ENCODE results near the gene RPP40.
A peak's percentile ranks its signal among the peaks of the same experiment; 100 is the strongest.
"Not testable (repeated sequence)": the region's sequence is repeated elsewhere in the genome, so short reads cannot be mapped to it uniquely, and the experiment has no call there.

Gene RPP40

DNA sequence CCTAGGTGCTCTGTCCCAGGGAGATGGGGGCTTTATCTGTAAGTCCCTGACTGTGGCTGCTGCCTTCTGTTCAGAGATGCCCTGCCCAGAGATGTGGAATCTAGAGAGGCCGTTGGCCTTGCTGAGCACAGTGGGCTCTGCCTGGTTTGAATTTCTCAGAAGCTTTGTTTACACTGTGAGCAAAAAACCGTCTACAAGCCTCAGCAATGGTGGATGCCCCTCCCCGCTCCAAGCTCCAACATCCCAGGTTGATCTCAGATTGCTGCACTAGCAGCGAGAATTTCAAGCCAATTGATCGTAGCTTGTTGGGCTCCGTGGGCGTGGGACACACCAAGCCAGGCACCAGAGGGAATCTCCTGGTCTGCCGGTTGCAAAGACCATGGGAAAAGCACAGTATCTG is 16.3 kb upstream of the RPP40 start:
- Histone ChIP-seq H3K9me3 (ENCODE audit: control insufficient read depth, low read length) (no peaks in the 10 kb centered on the region), H3K4me3 (ENCODE audit: extremely low read depth, insufficient read depth, low read length, poor library complexity, severe bottlenecking) (no peak overlapping the region), H3K4me1 (ENCODE audit: control insufficient read depth, insufficient read depth, low read length, poor library complexity, severe bottlenecking) (no peaks in the 10 kb centered on the region), H3K36me3 (ENCODE audit: control insufficient read depth, insufficient read depth, low read length) (no peaks in the 10 kb centered on the region), H3K27ac (ENCODE audit: low read depth, low read length, severe bottlenecking) (no peak overlapping the region)
- WGBS, 2 experiments (ENCODE audit: insufficient coverage in 2 of 2): 85 to 90% methylated on average over 8 of the region's 8 CpGs

DNA sequence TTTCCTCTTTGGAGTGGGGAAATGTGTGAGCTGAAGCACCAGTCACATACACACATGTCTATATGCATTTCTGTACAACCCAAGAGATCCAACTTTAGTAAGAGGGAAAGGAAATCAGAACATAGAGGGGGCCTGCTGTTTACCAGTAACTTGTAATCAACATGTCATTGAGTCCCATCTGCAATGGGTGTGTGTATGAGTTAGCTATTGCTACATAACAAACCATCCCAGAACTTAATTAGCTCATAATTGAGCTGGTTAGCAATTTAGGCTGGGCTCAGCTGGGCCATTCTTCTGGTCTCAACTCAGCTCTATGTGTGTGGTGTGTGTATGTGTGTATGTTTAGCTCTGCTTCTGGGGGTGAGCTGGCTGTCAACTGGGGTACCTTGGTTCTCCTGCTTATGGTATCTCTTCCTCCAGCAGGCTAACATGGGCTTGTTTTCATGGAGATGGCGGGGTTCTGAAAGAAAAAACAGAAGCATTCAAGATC is 10.3 kb upstream of the RPP40 start:
- H3K27ac ChIP-seq (ENCODE audit: low read depth, low read length, severe bottlenecking): no peak overlapping the region
- H3K9me3 ChIP-seq (ENCODE audit: control insufficient read depth, low read length): no peaks in the 10 kb centered on the region
- whole genome bisulfite sequencing, 2 experiments (ENCODE audit: insufficient coverage in 2 of 2): no CpG with 5 or more reads among the region's 1 CpG
- no peak overlapping the region for H3K4me3 ChIP-seq (ENCODE audit: extremely low read depth, insufficient read depth, low read length, poor library complexity, severe bottlenecking)
- H3K36me3 ChIP-seq (ENCODE audit: control insufficient read depth, insufficient read depth, low read length): no peaks in the 10 kb centered on the region
- H3K4me1 ChIP-seq (ENCODE audit: control insufficient read depth, insufficient read depth, low read length, poor library complexity, severe bottlenecking): peaks cover 2% of the 10 kb centered on the region

DNA sequence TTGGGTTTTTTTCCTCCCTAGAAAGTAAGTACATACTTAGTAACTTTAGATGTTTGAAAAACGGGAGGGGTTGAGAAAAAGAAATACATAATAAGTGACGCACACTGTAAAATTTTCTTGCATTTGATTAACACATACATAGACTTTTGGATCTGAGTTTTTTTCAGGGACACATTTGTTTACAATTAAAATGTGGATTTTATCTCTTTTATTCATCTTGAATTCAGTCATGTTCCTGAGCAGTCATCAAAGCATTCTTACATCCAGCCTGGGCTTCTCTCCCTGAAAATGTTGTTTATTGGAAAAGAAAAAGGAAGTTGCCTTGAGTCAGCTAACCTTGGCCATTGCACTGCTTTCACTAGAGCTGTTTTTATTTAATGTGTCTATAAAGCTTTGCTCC is 8.7 kb upstream of the RPP40 start:
- Histone ChIP-seq H3K4me3 (ENCODE audit: extremely low read depth, insufficient read depth, low read length, poor library complexity, severe bottlenecking) (no peak overlapping the region), H3K4me1 (ENCODE audit: control insufficient read depth, insufficient read depth, low read length, poor library complexity, severe bottlenecking) (peaks cover 2% of the 10 kb centered on the region), H3K9me3 (ENCODE audit: control insufficient read depth, low read length) (no peaks in the 10 kb centered on the region), H3K36me3 (ENCODE audit: control insufficient read depth, insufficient read depth, low read length) (no peaks in the 10 kb centered on the region), H3K27ac (ENCODE audit: low read depth, low read length, severe bottlenecking) (no peak overlapping the region)
- WGBS, 2 experiments (ENCODE audit: insufficient coverage in 2 of 2): no CpG with 5 or more reads among the region's 2 CpGs

DNA sequence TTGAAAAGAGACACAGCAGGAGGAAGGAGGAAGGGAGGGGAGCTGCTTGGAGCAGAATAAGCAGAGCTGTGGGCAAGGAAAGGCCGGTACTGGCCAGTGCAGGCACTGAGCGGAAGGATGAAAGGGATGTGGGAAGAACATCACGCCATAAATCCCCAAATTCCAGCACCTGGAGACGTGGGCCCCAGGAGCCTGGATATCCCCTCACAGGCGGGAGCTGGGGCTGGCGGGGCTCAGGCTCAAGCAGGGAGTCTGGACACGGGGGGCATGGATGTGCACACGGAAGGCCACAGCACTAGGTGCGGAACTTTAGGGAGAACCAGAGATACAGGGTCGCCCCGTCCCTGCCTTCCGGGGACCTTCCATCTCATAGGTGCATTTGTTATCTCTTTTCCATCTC is 7.5 kb upstream of the RPP40 start:
- Histone ChIP-seq H3K27ac (ENCODE audit: low read depth, low read length, severe bottlenecking) (no peak overlapping the region), H3K36me3 (ENCODE audit: control insufficient read depth, insufficient read depth, low read length) (no peaks in the 10 kb centered on the region), H3K9me3 (ENCODE audit: control insufficient read depth, low read length) (no peaks in the 10 kb centered on the region), H3K4me3 (ENCODE audit: extremely low read depth, insufficient read depth, low read length, poor library complexity, severe bottlenecking) (no peak overlapping the region), H3K4me1 (ENCODE audit: control insufficient read depth, insufficient read depth, low read length, poor library complexity, severe bottlenecking) (peaks cover 2% of the 10 kb centered on the region)
- WGBS, 2 experiments (ENCODE audit: insufficient coverage in 2 of 2): 85 to 98% methylated on average over 7 of the region's 12 CpGs

DNA sequence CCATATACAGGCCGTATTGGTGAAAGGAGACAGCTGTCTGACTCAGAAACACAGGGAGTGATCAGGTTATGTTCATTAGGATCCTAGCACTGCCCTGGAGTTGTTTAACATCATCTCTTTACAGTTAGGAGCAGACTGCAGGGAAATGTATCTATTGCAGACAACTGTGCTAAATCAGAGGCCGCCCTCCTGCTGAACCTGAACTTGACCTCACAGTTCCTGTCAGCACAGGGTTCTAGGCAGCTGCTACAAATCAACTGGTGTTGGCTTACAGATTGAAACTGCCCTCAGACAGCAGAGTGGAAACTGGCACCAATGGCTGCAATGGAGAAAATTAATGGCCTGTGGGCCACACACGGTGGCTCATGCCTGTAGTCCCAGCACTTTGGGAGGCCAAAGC is 3.7 kb upstream of the RPP40 start:
- 96 to 97% methylated on average over 2 to 3 of the region's 3 CpGs for WGBS, 2 experiments (ENCODE audit: insufficient coverage in 2 of 2)

GRCh38 chr6:5006222-5006621 is 2.4 kb upstream of the RPP40 start:
- 87 to 91% methylated on average over 6 of the region's 6 CpGs for WGBS, 2 experiments (ENCODE audit: insufficient coverage in 2 of 2)
- Histone ChIP-seq H3K9me3 (ENCODE audit: control insufficient read depth, low read length) (no peaks in the 10 kb centered on the region), H3K4me3 (ENCODE audit: extremely low read depth, insufficient read depth, low read length, poor library complexity, severe bottlenecking) (no peak overlapping the region), H3K27ac (ENCODE audit: low read depth, low read length, severe bottlenecking) (no peak overlapping the region), H3K4me1 (ENCODE audit: control insufficient read depth, insufficient read depth, low read length, poor library complexity, severe bottlenecking) (no peaks in the 10 kb centered on the region), H3K36me3 (ENCODE audit: control insufficient read depth, insufficient read depth, low read length) (peaks cover 7% of the 10 kb centered on the region)

More for the DNA sequence above, 3.7 kb upstream of the RPP40 start:
- Histone ChIP-seq H3K4me1 (ENCODE audit: control insufficient read depth, insufficient read depth, low read length, poor library complexity, severe bottlenecking) (no peaks in the 10 kb centered on the region), H3K27ac (ENCODE audit: low read depth, low read length, severe bottlenecking) (no peak overlapping the region), H3K9me3 (ENCODE audit: control insufficient read depth, low read length) (no peaks in the 10 kb centered on the region), H3K4me3 (ENCODE audit: extremely low read depth, insufficient read depth, low read length, poor library complexity, severe bottlenecking) (no peak overlapping the region), H3K36me3 (ENCODE audit: control insufficient read depth, insufficient read depth, low read length) (no peaks in the 10 kb centered on the region)

DNA sequence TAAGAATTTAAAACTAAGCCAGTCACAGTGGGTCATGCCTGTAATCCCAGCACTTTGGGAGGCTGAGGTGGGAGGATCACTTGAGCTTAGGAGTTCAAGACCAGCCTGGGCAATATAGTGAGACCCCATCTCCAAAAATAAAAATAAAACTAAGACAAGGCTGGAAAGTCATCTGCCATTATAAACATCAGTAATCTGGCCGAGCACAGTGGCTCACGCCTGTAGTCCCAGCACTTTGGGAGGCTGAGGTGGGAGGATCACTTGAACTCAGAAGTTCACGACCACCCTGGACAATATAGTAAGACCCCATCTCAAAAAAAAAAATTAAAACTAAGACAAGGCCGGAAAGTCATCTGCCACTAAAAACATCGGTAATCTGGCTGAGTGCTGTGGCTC is 1.2 kb upstream of the RPP40 start:
- not testable (repeated sequence) for H3K4me3 ChIP-seq (ENCODE audit: extremely low read depth, insufficient read depth, low read length, poor library complexity, severe bottlenecking); H3K4me1 ChIP-seq (ENCODE audit: control insufficient read depth, insufficient read depth, low read length, poor library complexity, severe bottlenecking); H3K9me3 ChIP-seq (ENCODE audit: control insufficient read depth, low read length); H3K27ac ChIP-seq (ENCODE audit: low read depth, low read length, severe bottlenecking)
- 95 to 96% methylated on average over 4 of the region's 5 CpGs for WGBS, 2 experiments (ENCODE audit: insufficient coverage in 2 of 2)
- peaks cover 13% of the 10 kb centered on the region for H3K36me3 ChIP-seq (ENCODE audit: control insufficient read depth, insufficient read depth, low read length)

DNA sequence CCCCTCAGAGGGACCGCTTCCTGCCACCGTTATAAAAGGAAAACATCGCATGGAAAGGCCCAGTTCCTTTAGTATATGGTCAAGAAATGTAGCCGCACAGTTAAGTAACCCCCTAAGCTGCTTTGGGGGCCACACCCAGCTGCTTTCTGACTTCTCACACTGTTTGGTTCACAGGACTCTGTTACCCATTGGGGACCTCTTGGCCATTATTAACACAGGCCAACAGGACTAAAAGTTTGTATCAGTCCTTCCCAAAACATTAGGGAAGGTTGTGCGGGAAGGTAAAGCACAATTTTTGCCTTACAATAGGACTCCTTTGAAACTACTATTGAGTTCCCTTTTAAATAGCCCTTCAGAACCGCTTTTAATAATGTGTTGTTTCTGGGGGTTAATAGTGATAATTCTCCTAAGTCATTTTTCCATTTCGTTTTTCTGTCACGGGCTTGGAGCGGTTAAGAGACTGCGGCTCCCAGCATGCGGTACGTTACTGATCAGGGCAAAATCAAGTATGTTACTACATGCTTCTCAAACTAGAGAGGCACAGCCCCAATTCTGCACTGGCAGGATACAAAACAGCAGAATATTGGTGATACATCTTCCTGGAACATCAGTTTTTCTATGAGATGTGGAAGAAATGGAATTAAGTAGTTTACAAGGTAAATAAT is 668 bp upstream of the RPP40 start:
- H3K27ac ChIP-seq (ENCODE audit: low read depth, low read length, severe bottlenecking): peak overlapping the region; percentile 81
- H3K36me3 ChIP-seq (ENCODE audit: control insufficient read depth, insufficient read depth, low read length): peaks cover 13% of the 10 kb centered on the region
- no peaks in the 10 kb centered on the region for H3K9me3 ChIP-seq (ENCODE audit: control insufficient read depth, low read length)
- peak overlapping the region; percentile 57 for H3K4me3 ChIP-seq (ENCODE audit: extremely low read depth, insufficient read depth, low read length, poor library complexity, severe bottlenecking)
- no peaks in the 10 kb centered on the region for H3K4me1 ChIP-seq (ENCODE audit: control insufficient read depth, insufficient read depth, low read length, poor library complexity, severe bottlenecking)
- WGBS, 2 experiments (ENCODE audit: insufficient coverage in 2 of 2): 27 to 53% methylated on average over 5 to 9 of the region's 12 CpGs

- no peak overlapping the region for H3K27ac ChIP-seq (ENCODE audit: low read depth, low read length, severe bottlenecking)
- H3K4me3 ChIP-seq (ENCODE audit: extremely low read depth, insufficient read depth, low read length, poor library complexity, severe bottlenecking): no peak overlapping the region
- H3K9me3 ChIP-seq (ENCODE audit: control insufficient read depth, low read length): no peaks in the 10 kb centered on the region
- H3K4me1 ChIP-seq (ENCODE audit: control insufficient read depth, insufficient read depth, low read length, poor library complexity, severe bottlenecking): no peaks in the 10 kb centered on the region
- H3K36me3 ChIP-seq (ENCODE audit: control insufficient read depth, insufficient read depth, low read length): peaks cover 21% of the 10 kb centered on the region
- WGBS, 2 experiments (ENCODE audit: insufficient coverage in 2 of 2): 100% methylated on average over 1 of the region's 2 CpGs; no CpG with 5 or more reads in 1 of the 2 experiments
These were observed 4.3 kb downstream of the RPP40 start for GRCh38 chr6:4999586-4999985.

GRCh38 chr6:4997862-4998261 is 6.0 kb downstream of the RPP40 start:
- Histone ChIP-seq H3K36me3 (ENCODE audit: control insufficient read depth, insufficient read depth, low read length) (peaks cover 22% of the 10 kb centered on the region), H3K4me3 (ENCODE audit: extremely low read depth, insufficient read depth, low read length, poor library complexity, severe bottlenecking) (no peak overlapping the region), H3K27ac (ENCODE audit: low read depth, low read length, severe bottlenecking) (no peak overlapping the region), H3K9me3 (ENCODE audit: control insufficient read depth, low read length) (no peaks in the 10 kb centered on the region), H3K4me1 (ENCODE audit: control insufficient read depth, insufficient read depth, low read length, poor library complexity, severe bottlenecking) (no peaks in the 10 kb centered on the region)
- WGBS, 2 experiments (ENCODE audit: insufficient coverage in 2 of 2): 85 to 100% methylated on average over 1 to 4 of the region's 6 CpGs

GRCh38 chr6:4994741-4995140 is 9.1 kb downstream of the RPP40 start:
- H3K4me1 ChIP-seq (ENCODE audit: control insufficient read depth, insufficient read depth, low read length, poor library complexity, severe bottlenecking): no peaks in the 10 kb centered on the region
- H3K4me3 ChIP-seq (ENCODE audit: extremely low read depth, insufficient read depth, low read length, poor library complexity, severe bottlenecking): no peak overlapping the region
- peaks cover 9% of the 10 kb centered on the region for H3K36me3 ChIP-seq (ENCODE audit: control insufficient read depth, insufficient read depth, low read length)
- no peak overlapping the region for H3K27ac ChIP-seq (ENCODE audit: low read depth, low read length, severe bottlenecking)
- WGBS, 2 experiments (ENCODE audit: insufficient coverage in 2 of 2): no CpG with 5 or more reads among the region's 3 CpGs
- no peaks in the 10 kb centered on the region for H3K9me3 ChIP-seq (ENCODE audit: control insufficient read depth, low read length)

All from mesodermal cell (in vitro differentiated cells).